GM18505 (cell line): ENCODE measurements around the gene PTPN9.

Experiments used
- ATAC-seq: cut with Tn5 transposase; IDR thresholded peaks from one replicate; pipeline ENCODE4 v1.9.1; 2021; ENCODE audit not compliant: unreplicated experiment
- POLR2A ChIP-seq: IDR thresholded peaks from 4 replicates; pipeline ENCODE4 v1.6.1; 2011; ENCODE audit warnings: borderline replicate concordance; ENCODE audit not compliant: insufficient read depth, insufficient read length; ENCODE audit errors: extremely low read depth

PTPN9 gene

GRCh38 chr15:75460646-75461045, 118.5 kb downstream of the PTPN9 start:
- no peak for TF ChIP-seq POLR2A
- ATAC-seq = no peak

GRCh38 chr15:75459581-75459980, 119.5 kb downstream of the PTPN9 start:
- no peak for TF ChIP-seq POLR2A
- no peak for ATAC-seq

GRCh38 chr15:75456710-75457109, 122.4 kb downstream of the PTPN9 start:
- no peak for ATAC-seq
- TF ChIP-seq POLR2A = no peak

GRCh38 chr15:75455982-75456531, 123.1 kb downstream of the PTPN9 start:
- no peak for ATAC-seq
- peak; percentile 28 for TF ChIP-seq POLR2A

- TF ChIP-seq POLR2A = peak; percentile 1
- no peak for ATAC-seq
Measured at GRCh38 chr15:75455424-75455981, 123.6 kb downstream of the PTPN9 start.

GRCh38 chr15:75454471-75455378, 124.4 kb downstream of the PTPN9 start:
- peak; percentile 46 for TF ChIP-seq POLR2A
- no peak for ATAC-seq

GRCh38 chr15:75453703-75454470, 125.2 kb downstream of the PTPN9 start:
- TF ChIP-seq POLR2A = peak; percentile 49
- peak; percentile 30 for ATAC-seq

GRCh38 chr15:75452865-75453702, 126.0 kb downstream of the PTPN9 start:
- no peak for ATAC-seq
- TF ChIP-seq POLR2A = peak; percentile 26

- peak; percentile 64 for TF ChIP-seq POLR2A
- ATAC-seq = no peak
Measured at GRCh38 chr15:75452364-75452864, 126.7 kb downstream of the PTPN9 start.

- TF ChIP-seq POLR2A = peak; percentile 33
- ATAC-seq = peak; percentile 36
Measured at GRCh38 chr15:75451674-75452363, 127.3 kb downstream of the PTPN9 start, which contains the start of gene SIN3A. SIN3A (minus strand) TSS chr15:75451690; CDS start chr15:75430375, 21,315 bp downstream.

GRCh38 chr15:75451202-75451673, 127.9 kb downstream of the PTPN9 start:
- TF ChIP-seq POLR2A = peak; percentile 32

More at GRCh38 chr15:75451202-75451673, 127.9 kb downstream of the PTPN9 start:
- ATAC-seq = no peak
